T-cell (primary cell): Measurements from ENCODE around the gene OPN1LW. TPM values are rescaled to one million over a fixed set of nuclear protein-coding genes. Genes with fewer than 3 reads are reported as not detected.
"Not testable (repeated sequence)": the region's sequence is repeated elsewhere in the genome, so short reads cannot be mapped to it uniquely, and the experiment has no call there.

Source experiments
- ATAC-seq, 4 experiments: fragments of 200-7000 bp in 3 of 4; fragments of 150-1000 bp in 1 of 4; cut with Tn5 transposase; replicated peaks in 1 of 4; 1 replicate in 3 of 4; 2 replicates in 1 of 4; pipeline ENCODE4 v1.10.0; 2021; ENCODE audit warnings: moderate library complexity in 3 of 4, mild to moderate bottlenecking in 2 of 4, moderate number of reproducible peaks in 1 of 4
- CTCF ChIA-PET, 2 donors: fragments of 300-600 bp; sonication (Branson Sonifier 250); formaldehyde crosslinking; loops; one replicate each; lab custom pipeline; 2022; ENCODE audit warnings: antibody characterized with exemption in 2 of 2; lab: Charles Lee
- POLR2A ChIA-PET, 2 donors: fragments of 300-600 bp; sonication (Branson Sonifier 250); formaldehyde crosslinking; loops; one replicate each; lab custom pipeline; 2022; ENCODE audit warnings: antibody characterized with exemption in 2 of 2; lab: Charles Lee
- DNase-seq, 35 experiments: peaks; one replicate each; pipeline versions ENCODE4 v3.0.0 to v3.0.0-alpha.2; 2013 to 2023
- H3K27ac ChIP-seq: one replicate; pipeline ENCODE4 v1.5.1; 2013; ENCODE audit warnings: low read length
- H3K27me3 ChIP-seq, 2 experiments: replicated peaks in 1 of 2; 1 replicate in 1 of 2; 2 replicates in 1 of 2; pipeline versions ENCODE4 v1.6.1 to v1.7.0; 2013; ENCODE audit warnings: low read length in 1 of 2, mixed read lengths in 1 of 2; ENCODE audit not compliant: control insufficient read depth in 2 of 2, insufficient read depth in 2 of 2; ENCODE audit errors: extremely low read depth in 1 of 2
- H3K36me3 ChIP-seq, 2 donors: 1 replicate in 1 of 2; 2 replicates in 1 of 2; pipeline versions ENCODE4 v1.6.1 to v1.7.0; 2013; ENCODE audit warnings: low read length in 1 of 2; ENCODE audit not compliant: control insufficient read depth in 2 of 2, insufficient read depth in 1 of 2; ENCODE audit errors: extremely low read depth in 1 of 2
- H3K4me1 ChIP-seq, 2 experiments: 1 replicate in 1 of 2; 2 replicates in 1 of 2; pipeline versions ENCODE4 v1.6.1 to v1.7.0; 2013; ENCODE audit warnings: low read length in 2 of 2, mixed read lengths in 1 of 2; ENCODE audit not compliant: insufficient read depth in 2 of 2, control insufficient read depth in 1 of 2; ENCODE audit errors: extremely low read depth in 1 of 2
- H3K4me3 ChIP-seq, 2 donors: 1 replicate in 1 of 2; 2 replicates in 1 of 2; pipeline versions ENCODE4 v1.5.1 to v1.7.0; 2013; ENCODE audit warnings: mild to moderate bottlenecking in 2 of 2, low read length in 1 of 2, moderate library complexity in 1 of 2; ENCODE audit not compliant: control insufficient read depth in 1 of 2; ENCODE audit errors: extremely low read depth in 1 of 2
- H3K9me3 ChIP-seq: 2 replicates; pipeline ENCODE4 v1.7.0; 2013
- H3K27ac Mint-ChIP-seq, 2 donors: one replicate each; pipeline ENCODE4 v1.8.0; 2020 to 2021; ENCODE audit warnings: mild to moderate bottlenecking in 2 of 2, mixed read lengths in 2 of 2
- H3K27me3 Mint-ChIP-seq, 2 donors: one replicate each; pipeline ENCODE4 v1.8.0; 2021 to 2022; ENCODE audit warnings: mixed read lengths in 2 of 2
- H3K36me3 Mint-ChIP-seq: one replicate; pipeline ENCODE4 v1.8.0; 2021; ENCODE audit warnings: mixed read lengths
- H3K4me1 Mint-ChIP-seq, 3 donors: one replicate each; pipeline ENCODE4 v1.8.0; 2020 to 2022; ENCODE audit warnings: mixed read lengths in 3 of 3, mild to moderate bottlenecking in 1 of 3
- H3K4me3 Mint-ChIP-seq, 3 donors: one replicate each; pipeline ENCODE4 v1.8.0; 2020 to 2022; ENCODE audit warnings: mild to moderate bottlenecking in 3 of 3, mixed read lengths in 3 of 3, moderate library complexity in 3 of 3
- H3K9me3 Mint-ChIP-seq, 3 donors: one replicate each; pipeline ENCODE4 v1.8.0; 2020 to 2022; ENCODE audit warnings: mixed read lengths in 3 of 3
- WGBS: methylation state at CpG from one replicate; pipeline ENCODE4 v1.1.5; 2013; ENCODE audit warnings: missing lambda C conversion rate; ENCODE audit not compliant: insufficient coverage; 5-methylcytosine and 5-hydroxymethylcytosine counted together
- total RNA-seq, 35 experiments: library from RNA in 6 of 35; stranded (reverse) in 6 of 35; fragments of 120-200 nt in 1 of 35; gene quantifications; one replicate each; pipeline versions ENCODE4 v1.2.1 to v1.2.4 and lab custom pipeline; 2013 to 2026

OPN1LW gene
- total RNA-seq, 5 donors from 2014 or later (not counting 1 experiment from before 2014, with no cell fraction given): not detected

- ATAC-seq, H3K36me3 Mint-ChIP-seq, H3K4me1 Mint-ChIP-seq, H3K27ac ChIP-seq, H3K27ac Mint-ChIP-seq, H3K9me3 Mint-ChIP-seq, H3K4me3 Mint-ChIP-seq, H3K27me3 Mint-ChIP-seq, DNase-seq, H3K4me1 ChIP-seq, H3K36me3 ChIP-seq, H3K27me3 ChIP-seq, H3K9me3 ChIP-seq, CTCF ChIA-PET, H3K4me3 ChIP-seq, POLR2A ChIA-PET: not testable (repeated sequence)
- no CpG with 5 or more reads among the region's 2 CpGs for WGBS
These were observed 13.2 kb downstream of the OPN1LW start for GRCh38 chrX:154157207-154157606.

- H3K36me3 ChIP-seq, H3K27ac ChIP-seq, H3K4me1 Mint-ChIP-seq, POLR2A ChIA-PET, H3K27ac Mint-ChIP-seq, H3K36me3 Mint-ChIP-seq, H3K9me3 Mint-ChIP-seq, H3K27me3 Mint-ChIP-seq, H3K4me3 ChIP-seq, H3K9me3 ChIP-seq, CTCF ChIA-PET, DNase-seq, H3K4me1 ChIP-seq, H3K4me3 Mint-ChIP-seq, H3K27me3 ChIP-seq: not testable (repeated sequence)
- peak in 2 of 4 experiments; percentile 43 to 50 for ATAC-seq
- WGBS: no CpG with 5 or more reads among the region's 15 CpGs
These were observed 15.3 kb downstream of the OPN1LW start for GRCh38 chrX:154159345-154159744.

- H3K4me3 Mint-ChIP-seq, H3K4me1 ChIP-seq, H3K9me3 ChIP-seq, H3K9me3 Mint-ChIP-seq, DNase-seq, H3K27ac ChIP-seq, H3K36me3 ChIP-seq, H3K4me1 Mint-ChIP-seq, H3K27me3 Mint-ChIP-seq, CTCF ChIA-PET, H3K27ac Mint-ChIP-seq, H3K27me3 ChIP-seq, H3K36me3 Mint-ChIP-seq, POLR2A ChIA-PET, ATAC-seq, H3K4me3 ChIP-seq: not testable (repeated sequence)
- no CpG with 5 or more reads among the region's 8 CpGs for WGBS
These were observed 20.9 kb downstream of the OPN1LW start for GRCh38 chrX:154164902-154165301.

- H3K4me1 Mint-ChIP-seq, H3K4me3 Mint-ChIP-seq, CTCF ChIA-PET, H3K4me1 ChIP-seq, H3K27me3 Mint-ChIP-seq, H3K36me3 Mint-ChIP-seq, POLR2A ChIA-PET, H3K36me3 ChIP-seq, H3K27ac Mint-ChIP-seq, H3K27ac ChIP-seq, DNase-seq, H3K9me3 Mint-ChIP-seq, H3K27me3 ChIP-seq, H3K4me3 ChIP-seq, ATAC-seq, H3K9me3 ChIP-seq: not testable (repeated sequence)
- WGBS: no CpG with 5 or more reads among the region's 13 CpGs
These were observed 24.3 kb downstream of the OPN1LW start for GRCh38 chrX:154168384-154168783.

GRCh38 chrX:154172535-154172943, 28.5 kb downstream of the OPN1LW start:
- POLR2A ChIA-PET, H3K4me1 ChIP-seq, H3K27ac Mint-ChIP-seq, H3K27me3 Mint-ChIP-seq, H3K36me3 ChIP-seq, CTCF ChIA-PET, H3K9me3 ChIP-seq, H3K27me3 ChIP-seq, H3K27ac ChIP-seq, H3K9me3 Mint-ChIP-seq, H3K4me3 Mint-ChIP-seq, DNase-seq, H3K36me3 Mint-ChIP-seq, H3K4me3 ChIP-seq, H3K4me1 Mint-ChIP-seq: not testable (repeated sequence)
- WGBS: no CpG with 5 or more reads among the region's 11 CpGs
- peak; percentile 97 to 99 (median 98) for ATAC-seq

- H3K9me3 ChIP-seq, POLR2A ChIA-PET, H3K27ac ChIP-seq, H3K36me3 ChIP-seq, H3K9me3 Mint-ChIP-seq, CTCF ChIA-PET, H3K27me3 ChIP-seq, H3K36me3 Mint-ChIP-seq, H3K4me3 Mint-ChIP-seq, H3K4me1 Mint-ChIP-seq, H3K27ac Mint-ChIP-seq, ATAC-seq, H3K4me3 ChIP-seq, DNase-seq, H3K27me3 Mint-ChIP-seq, H3K4me1 ChIP-seq: not testable (repeated sequence)
- WGBS: no CpG with 5 or more reads among the region's 10 CpGs
These were observed 30.3 kb downstream of the OPN1LW start for GRCh38 chrX:154174356-154174755.

GRCh38 chrX:154182296-154182695, 38.3 kb downstream of the OPN1LW start, which contains the start of gene OPN1MW:
TSS of gene OPN1MW (plus strand) at chrX:154182596. CDS start at chrX:154182678, 82 bp downstream.
- H3K27ac Mint-ChIP-seq, H3K27me3 Mint-ChIP-seq, H3K4me1 ChIP-seq, H3K36me3 Mint-ChIP-seq, H3K4me1 Mint-ChIP-seq, H3K4me3 Mint-ChIP-seq, DNase-seq, H3K9me3 Mint-ChIP-seq, H3K27ac ChIP-seq, CTCF ChIA-PET, H3K4me3 ChIP-seq, H3K9me3 ChIP-seq, H3K27me3 ChIP-seq, ATAC-seq, H3K36me3 ChIP-seq, POLR2A ChIA-PET: not testable (repeated sequence)
- no CpG with 5 or more reads among the region's 14 CpGs for WGBS
